Liver (tissue), 9 donors: ENCODE data around the gene ANKMY1. TPM values are rescaled to one million over a fixed set of nuclear protein-coding genes. Genes with fewer than 3 reads are reported as not detected.

Source experiments
- DNase-seq: peaks from one replicate; pipeline ENCODE4 v3.0.0-alpha.2; 2017; ENCODE audit warnings: low spot score
- H3K27ac ChIP-seq, 2 donors: one replicate each; pipeline ENCODE4 v1.7.0; 2013; ENCODE audit warnings: inconsistent platforms in 2 of 2, low read length in 2 of 2, control low read depth in 1 of 2, low read depth in 1 of 2, mild to moderate bottlenecking in 1 of 2
- H3K27me3 ChIP-seq, 4 donors: one replicate each; pipeline versions ENCODE4 v1.6.1 to v1.7.0; 2013; ENCODE audit warnings: low read length in 3 of 4, inconsistent platforms in 1 of 4, mild to moderate bottlenecking in 1 of 4, moderate library complexity in 1 of 4; ENCODE audit not compliant: control insufficient read depth in 4 of 4, insufficient read depth in 4 of 4
- H3K36me3 ChIP-seq, 4 donors: one replicate each; pipeline versions ENCODE4 v1.6.1 to v1.7.0; 2013; ENCODE audit warnings: low read length in 3 of 4, mild to moderate bottlenecking in 3 of 4, low read depth in 1 of 4, moderate library complexity in 1 of 4; ENCODE audit not compliant: control insufficient read depth in 4 of 4, insufficient read depth in 3 of 4
- H3K4me1 ChIP-seq, 4 donors: one replicate each; pipeline versions ENCODE4 v1.6.1 to v1.7.0; 2013; ENCODE audit warnings: low read length in 3 of 4, mild to moderate bottlenecking in 3 of 4, moderate library complexity in 1 of 4; ENCODE audit not compliant: control insufficient read depth in 4 of 4, insufficient read depth in 4 of 4
- H3K4me3 ChIP-seq, 3 donors: one replicate each; pipeline versions ENCODE4 v1.6.1 to v1.7.0; 2013; ENCODE audit warnings: low read length in 3 of 3, control low read depth in 1 of 3, low read depth in 1 of 3, mild to moderate bottlenecking in 1 of 3
- H3K9ac ChIP-seq, 2 donors: one replicate each; pipeline ENCODE4 v1.7.0; 2013; ENCODE audit warnings: low read length in 2 of 2, mild to moderate bottlenecking in 2 of 2, moderate library complexity in 2 of 2, control low read depth in 1 of 2, low read depth in 1 of 2
- H3K9me3 ChIP-seq, 4 donors: one replicate each; pipeline versions ENCODE4 v1.6.1 to v1.7.0; 2013; ENCODE audit warnings: low read length in 3 of 4; ENCODE audit not compliant: control insufficient read depth in 4 of 4
- ATF3 ChIP-seq: IDR thresholded peaks from 2 replicates; pipeline ENCODE4 v1.6.1; 2016; ENCODE audit warnings: antibody characterized with exemption
- CTCF ChIP-seq: fragments of 150-350 bp; IDR thresholded peaks from 2 replicates; pipeline ENCODE4 v1.5.1; 2017; ENCODE audit warnings: improper control_type of control experiment, low read depth, low read length; ENCODE audit not compliant: missing input control
- EGR1 ChIP-seq, 2 donors: IDR thresholded peaks; 2 replicates each; pipeline ENCODE4 v1.6.1; 2016 to 2018; ENCODE audit warnings: antibody characterized with exemption in 2 of 2, low read depth in 2 of 2
- FOXA1 ChIP-seq: IDR thresholded peaks from 2 replicates; pipeline ENCODE4 v1.6.1; 2016; ENCODE audit warnings: antibody characterized with exemption
- FOXA2 ChIP-seq: IDR thresholded peaks from 2 replicates; pipeline ENCODE4 v1.6.1; 2016; ENCODE audit warnings: antibody characterized with exemption
- GABPA ChIP-seq, 2 donors: IDR thresholded peaks in 1 of 2; conservative IDR thresholded peaks in 1 of 2; 2 replicates each; pipeline ENCODE4 v1.6.1; 2016; ENCODE audit warnings: antibody characterized with exemption in 2 of 2, mild to moderate bottlenecking in 1 of 2, moderate library complexity in 1 of 2
- HNF4A ChIP-seq, 2 donors: conservative IDR thresholded peaks; 2 replicates each; pipeline ENCODE4 v1.6.1; 2016; ENCODE audit warnings: antibody characterized with exemption in 2 of 2, mild to moderate bottlenecking in 2 of 2
- HNF4G ChIP-seq: IDR thresholded peaks from 2 replicates; pipeline ENCODE4 v1.6.1; 2016; ENCODE audit warnings: antibody characterized with exemption
- JUND ChIP-seq, 2 donors: IDR thresholded peaks; 2 replicates each; pipeline ENCODE4 v1.6.1; 2016; ENCODE audit warnings: antibody characterized with exemption in 2 of 2
- NR2F2 ChIP-seq: IDR thresholded peaks from 2 replicates; pipeline ENCODE4 v1.6.1; 2016; ENCODE audit warnings: antibody characterized with exemption
- RAD21 ChIP-seq, 2 donors: IDR thresholded peaks; 2 replicates each; pipeline ENCODE4 v1.6.1; 2016; ENCODE audit warnings: antibody characterized with exemption in 2 of 2, mild to moderate bottlenecking in 2 of 2
- REST ChIP-seq: IDR thresholded peaks from 2 replicates; pipeline ENCODE4 v1.6.1; 2016; ENCODE audit warnings: antibody characterized with exemption, mild to moderate bottlenecking
- RXRA ChIP-seq, 2 donors: IDR thresholded peaks; 2 replicates each; pipeline ENCODE4 v1.6.1; 2017 to 2018; ENCODE audit warnings: antibody characterized with exemption in 2 of 2, mild to moderate bottlenecking in 1 of 2
- SP1 ChIP-seq: IDR thresholded peaks from 2 replicates; pipeline ENCODE4 v1.6.1; 2018; ENCODE audit warnings: antibody characterized with exemption, mild to moderate bottlenecking
- TAF1 ChIP-seq: conservative IDR thresholded peaks from 2 replicates; pipeline ENCODE4 v1.6.1; 2016; ENCODE audit warnings: antibody characterized with exemption, mild to moderate bottlenecking
- ZBTB33 ChIP-seq: IDR thresholded peaks from 2 replicates; pipeline ENCODE4 v1.6.1; 2016; ENCODE audit warnings: antibody characterized with exemption
- WGBS: extraction: QIAGEN DNeasy Blood & Tissue Kit; methylation state at CpG from one replicate; pipeline ENCODE4 v1.1.7; 2013; 5-methylcytosine and 5-hydroxymethylcytosine counted together
- polyA plus RNA-seq, 2 donors: library from polyadenylated mRNA; stranded (reverse) in 1 of 2; unstranded in 1 of 2; fragments of 200-250 nt in 1 of 2; fragments of >200 nt in 1 of 2; fragmentation: Nextera tagmentation in 1 of 2; extraction: Ambion mirVana in 1 of 2; gene quantifications; one replicate each; pipeline versions ENCODE4 v1.2.1 to v1.2.3, GENCODE V29; 2013 to 2015
- total RNA-seq, 2 donors: library from RNA; depleted of rRNA; stranded (reverse); fragments of >200 nt; gene quantifications; one replicate each; pipeline ENCODE4 v1.2.3, GENCODE V29; 2014
- donor health status: healthy.
- donor health status: healthy.
- donor health status: healthy.
- donor health status: healthy.
- donor health status: healthy.

The ANKMY1 gene
- total and polyA plus RNA-seq, 4 donors, result 2.5 to 12.8 (median 4.2) TPM

- WGBS, result 95% methylated on average over 18 of the region's 18 CpGs
- no peak overlapping the region for H3K9ac ChIP-seq
- no peak for TF ChIP-seq REST
- no peak for TF ChIP-seq JUND (IDR thresholded peaks at IDR 0.05)
- TF ChIP-seq EGR1 (IDR thresholded peaks at IDR 0.05; ENCODE audit: low read depth in 2 of 2), result no peak
- TF ChIP-seq GABPA (IDR thresholded peaks at IDR 0.05 in 1 of 2, conservative IDR thresholded peaks at IDR 0.05 in 1 of 2), result no peak
- TF ChIP-seq ATF3, result no peak
- no peak overlapping the region for H3K27ac ChIP-seq
- H3K27me3 ChIP-seq, result no peaks in the 10 kb centered on the region
- H3K4me3 ChIP-seq, result no peak overlapping the region
- DNase-seq, result no peak
- H3K36me3 ChIP-seq, result peaks cover 0 to 26% (median 5%) of the 10 kb centered on the region in 4 donors
- H3K9me3 ChIP-seq, result no peaks in the 10 kb centered on the region
- peaks cover 18 to 33% (median 28%) of the 10 kb centered on the region in 4 donors for H3K4me1 ChIP-seq
Observed at GRCh38 chr2:240571314-240571973, 13.7 kb upstream of the ANKMY1 start.

GRCh38 chr2:240570531-240571313 lies 12.9 kb upstream of the ANKMY1 start:
- Histone ChIP-seq H3K27ac (no peak overlapping the region), H3K4me3 (no peak overlapping the region), H3K36me3 (peaks cover 0 to 19% (median 4%) of the 10 kb centered on the region in 4 donors), H3K4me1 (peaks cover 22 to 38% (median 33%) of the 10 kb centered on the region in 4 donors), H3K9ac (no peak overlapping the region), H3K9me3 (no peaks in the 10 kb centered on the region), H3K27me3 (no peaks in the 10 kb centered on the region)
- 92% methylated on average over 11 of the region's 11 CpGs for WGBS
- no peak for TF ChIP-seq EGR1 (IDR thresholded peaks at IDR 0.05; ENCODE audit: low read depth in 2 of 2)
- no peak for TF ChIP-seq ATF3
- no peak for TF ChIP-seq GABPA (IDR thresholded peaks at IDR 0.05 in 1 of 2, conservative IDR thresholded peaks at IDR 0.05 in 1 of 2)
- TF ChIP-seq HNF4G, result no peak
- no peak for TF ChIP-seq SP1
- no peak for TF ChIP-seq HNF4A (conservative IDR thresholded peaks at IDR 0.05)
- no peak for TF ChIP-seq REST
- no peak for TF ChIP-seq FOXA1
- no peak for TF ChIP-seq CTCF
- no peak for TF ChIP-seq JUND (IDR thresholded peaks at IDR 0.05)
- no peak for TF ChIP-seq RXRA (IDR thresholded peaks at IDR 0.05)
- TF ChIP-seq NR2F2, result no peak
- no peak for TF ChIP-seq ZBTB33
- TF ChIP-seq FOXA2, result no peak
- TF ChIP-seq TAF1, result no peak
- TF ChIP-seq RAD21 (IDR thresholded peaks at IDR 0.05), result no peak
- no peak for DNase-seq
